ES-I3 (cell line): ENCODE results near the gene ADPRM.

Experiments
- H3K36me3 ChIP-seq: 2 replicates; pipeline ENCODE4 v1.6.1; 2013; ENCODE audit warnings: mild to moderate bottlenecking, low read length, control low read depth, moderate library complexity; ENCODE audit not compliant: insufficient read depth
- H3K4me1 ChIP-seq: 2 replicates; pipeline ENCODE4 v1.6.1; 2013; ENCODE audit warnings: mild to moderate bottlenecking, control low read depth, low read length; ENCODE audit not compliant: insufficient read depth
- H3K9ac ChIP-seq: 2 replicates; pipeline ENCODE4 v1.6.1; 2013; ENCODE audit warnings: low read depth, mild to moderate bottlenecking, low read length, moderate library complexity
- H3K9me3 ChIP-seq: 2 replicates; pipeline ENCODE4 v1.6.1; 2013; ENCODE audit warnings: mild to moderate bottlenecking, low read length, moderate library complexity; ENCODE audit not compliant: control insufficient read depth, insufficient read depth

Gene ADPRM

GRCh38 chr17:10756619-10757018, 59.2 kb downstream of the ADPRM start:
- H3K36me3 ChIP-seq, result no peaks in the 10 kb centered on the region
- no peak overlapping the region for H3K9ac ChIP-seq
- peaks cover 12% of the 10 kb centered on the region for H3K4me1 ChIP-seq
- H3K9me3 ChIP-seq, result no peaks in the 10 kb centered on the region

- peaks cover 12% of the 10 kb centered on the region for H3K4me1 ChIP-seq
- no peaks in the 10 kb centered on the region for H3K9me3 ChIP-seq
- no peaks in the 10 kb centered on the region for H3K36me3 ChIP-seq
- no peak overlapping the region for H3K9ac ChIP-seq
These were observed 59.7 kb downstream of the ADPRM start for GRCh38 chr17:10757067-10757466.

- H3K9ac ChIP-seq, result no peak overlapping the region
- no peaks in the 10 kb centered on the region for H3K9me3 ChIP-seq
- H3K4me1 ChIP-seq, result peaks cover 12% of the 10 kb centered on the region
- H3K36me3 ChIP-seq, result no peaks in the 10 kb centered on the region
These were observed 60.3 kb downstream of the ADPRM start for GRCh38 chr17:10757647-10758046.

- H3K9ac ChIP-seq, result no peak overlapping the region
- peaks cover 12% of the 10 kb centered on the region for H3K4me1 ChIP-seq
- H3K9me3 ChIP-seq, result no peaks in the 10 kb centered on the region
- no peaks in the 10 kb centered on the region for H3K36me3 ChIP-seq
These were observed 60.7 kb downstream of the ADPRM start for GRCh38 chr17:10758062-10758461.
